Left colon (tissue), 2 donors: ENCODE data around the gene TLNRD1. TPM values are rescaled to one million over a fixed set of nuclear protein-coding genes. Genes with fewer than 3 reads are reported as not detected.

Source experiments
- ATAC-seq: fragments of 200-7000 bp; cut with Tn5 transposase; one replicate; pipeline ENCODE4 v1.9.1; 2020; ENCODE audit warnings: mild to moderate bottlenecking, moderate library complexity
- DNase-seq, 2 donors: peaks; one replicate each; pipeline ENCODE4 v3.0.0-alpha.2; 2020
- intact Hi-C, 2 donors: fragments of 100-400 bp; cut with DNase I in 1 of 2; cut with micrococcal nuclease in 1 of 2; formaldehyde crosslinking; loops; one replicate each; pipeline versions ENCODE4 v1.11.2 to v1.14.0; 2022; cut with DNase I, micrococcal nuclease
- microRNA-seq, 2 donors: library from miRNA; unstranded; fragments of <30 nt; microRNA quantifications; one replicate each; pipeline versions ENCODE4 v1.1.0 to v1.2.0, GENCODE V29; 2020
- total RNA-seq, 2 donors: library from RNA; stranded (reverse); fragmentation: NEBNext Ultra II Directional; extraction: Animal tissue kit (Norgen Biotek cat#: 25700); gene quantifications; one replicate each; pipeline ENCODE4 v1.2.1, GENCODE V29; 2021
- donor health status: DM: no; HTN: no; CAD: no.
- donor health status: DM: yes; HTN: yes; CAD: no.

TLNRD1 gene
- total RNA-seq, 2 donors from 2014 or later = 23.8 to 24.3 TPM

DNA sequence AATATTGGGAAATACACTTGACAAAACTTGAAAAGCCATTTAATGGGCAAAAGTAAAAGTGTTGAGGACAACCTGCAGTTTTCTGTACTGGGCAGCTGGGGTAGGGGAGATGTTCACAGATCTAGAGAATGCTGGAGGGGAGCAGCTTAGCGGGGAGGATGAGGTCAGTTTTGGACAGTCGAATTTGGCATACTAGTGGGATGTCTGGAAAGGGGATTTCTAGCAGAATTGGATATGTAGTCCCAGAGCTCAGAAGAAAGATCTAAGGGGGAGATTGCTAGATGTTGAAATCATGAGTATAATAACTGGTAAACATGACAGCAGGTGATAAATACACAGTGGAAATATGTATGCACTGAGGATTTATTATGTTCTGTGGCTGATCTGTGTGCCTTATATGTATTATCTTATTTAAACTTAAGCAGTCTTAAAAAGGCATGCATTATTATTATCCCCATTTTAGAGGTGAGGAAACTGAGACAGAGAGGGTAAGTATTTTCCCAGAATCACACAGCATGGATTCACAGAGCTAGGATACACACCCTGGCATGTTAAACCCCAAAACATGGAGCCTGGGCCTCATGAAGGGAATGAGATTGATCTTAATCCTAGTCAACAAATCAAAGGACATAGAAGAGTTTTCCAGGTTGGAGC is 42.7 kb downstream of the TLNRD1 start:
- intact Hi-C loops = no loop called here
- no peak for ATAC-seq
- no peak for DNase-seq

DNA sequence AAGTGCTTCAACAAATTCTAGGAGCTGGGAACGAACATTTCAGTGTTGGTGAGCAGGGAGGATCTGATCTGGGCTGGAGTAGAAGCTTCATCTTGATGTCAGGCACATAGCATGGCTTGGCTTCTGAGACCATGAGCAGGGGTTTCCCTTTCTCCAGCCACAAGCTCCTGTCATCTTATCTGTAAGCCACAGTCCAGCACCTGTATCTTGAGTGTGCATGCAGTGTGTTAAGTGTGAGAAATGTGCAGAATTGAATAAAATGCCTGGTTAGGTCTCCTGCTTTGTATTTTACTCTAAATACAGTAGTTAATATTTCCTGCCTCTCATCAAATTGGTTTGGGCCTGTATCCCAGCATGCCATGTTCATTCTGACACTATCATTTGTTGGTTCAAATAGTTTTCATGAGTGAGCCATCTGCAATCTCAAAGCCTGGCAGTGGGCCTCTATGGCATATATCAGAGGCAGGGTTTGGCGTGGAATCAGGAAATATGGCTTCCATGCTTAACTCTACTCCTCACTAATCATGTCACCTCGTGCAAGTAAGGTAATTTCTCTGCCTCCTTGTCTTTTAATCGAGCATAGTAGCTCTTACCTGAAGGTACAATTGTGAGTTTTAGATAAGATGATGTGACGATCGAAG is 43.3 kb downstream of the TLNRD1 start:
- intact Hi-C loops = no loop called here
- DNase-seq (no peak), ATAC-seq (no peak)

DNA sequence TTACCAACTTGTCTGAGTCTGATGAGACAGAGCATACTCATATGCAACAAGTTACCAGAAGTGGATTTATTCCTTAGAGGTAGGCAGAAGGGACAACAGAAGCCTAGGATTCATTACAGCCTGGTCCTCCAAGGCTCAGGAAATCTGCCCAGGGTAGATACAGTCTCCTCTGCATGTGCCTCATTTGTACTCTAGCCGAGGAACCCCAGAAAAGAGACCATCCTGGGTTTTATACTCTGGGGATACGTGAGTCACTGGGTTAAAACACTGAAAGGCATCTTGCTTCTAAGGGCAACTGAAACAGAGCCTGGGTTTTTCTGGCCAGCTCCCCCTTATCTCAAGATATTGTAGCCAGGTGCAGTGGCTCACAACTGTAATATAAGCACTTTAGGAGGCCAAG is 45.6 kb downstream of the TLNRD1 start:
- no peak for ATAC-seq
- intact Hi-C loops = no loop called here
- DNase-seq = no peak

DNA sequence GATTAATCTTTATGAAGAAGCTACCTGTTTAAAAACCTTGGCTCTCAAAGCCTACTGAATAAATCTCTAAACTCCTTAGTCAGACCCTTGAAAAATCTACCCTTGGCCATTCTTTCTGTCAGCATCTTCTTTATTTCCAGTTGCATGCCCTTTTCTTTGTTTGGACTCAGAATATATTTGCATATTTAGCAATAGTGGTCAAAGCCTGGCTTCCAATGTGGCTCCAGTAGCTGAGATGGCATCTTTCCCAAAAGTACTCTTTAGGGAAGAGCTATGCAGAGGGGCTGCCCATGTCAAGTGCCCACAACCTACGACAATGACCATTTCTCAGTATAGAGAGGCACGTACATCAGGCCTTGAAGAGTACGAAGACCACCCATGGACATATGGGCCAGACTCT is 47.2 kb downstream of the TLNRD1 start:
- intact Hi-C loops = no loop called here
- ATAC-seq (no peak), DNase-seq (no peak)

DNA sequence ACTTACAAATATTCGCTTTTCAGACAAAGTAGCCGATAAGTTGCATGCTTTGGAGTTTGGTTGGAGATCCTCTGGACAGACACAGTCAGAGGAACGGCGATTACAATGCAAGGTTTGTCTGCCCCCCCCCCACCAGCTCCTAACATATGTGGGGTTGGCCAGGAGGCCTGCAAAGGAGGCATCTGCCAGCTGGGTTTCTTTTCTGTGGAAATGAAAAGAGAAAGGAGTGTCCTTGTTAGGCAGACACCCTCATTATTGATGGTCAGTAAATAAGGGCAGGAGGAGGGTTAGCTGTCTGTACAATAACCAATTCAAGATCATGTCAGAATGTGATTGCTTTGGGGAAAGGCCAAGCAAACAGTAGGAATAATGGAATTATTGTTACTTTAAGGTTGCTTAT is 49.1 kb downstream of the TLNRD1 start:
- intact Hi-C loops = no loop called here
- DNase-seq (no peak), ATAC-seq (no peak)

DNA sequence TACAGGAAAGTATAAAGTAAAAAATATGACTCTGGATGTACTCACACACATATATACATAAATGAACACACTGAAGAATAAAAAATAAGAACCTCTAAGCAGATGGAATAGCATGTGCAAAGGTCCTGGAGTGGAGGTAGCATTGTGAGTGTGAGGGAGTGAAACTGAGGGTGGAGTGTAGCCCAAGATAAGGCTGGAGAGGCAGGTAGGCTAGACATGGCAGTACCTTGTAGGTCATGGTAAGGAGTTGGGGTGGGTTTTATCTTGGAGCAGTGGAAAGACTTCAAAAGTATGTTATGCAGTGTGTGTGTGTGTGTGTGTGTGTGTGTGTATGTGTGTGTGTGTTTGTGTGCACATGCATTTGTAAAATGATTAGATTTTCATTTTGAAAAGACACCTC is 49.5 kb downstream of the TLNRD1 start:
- intact Hi-C loops = no loop called here
- no peak for DNase-seq
- no peak for ATAC-seq

DNA sequence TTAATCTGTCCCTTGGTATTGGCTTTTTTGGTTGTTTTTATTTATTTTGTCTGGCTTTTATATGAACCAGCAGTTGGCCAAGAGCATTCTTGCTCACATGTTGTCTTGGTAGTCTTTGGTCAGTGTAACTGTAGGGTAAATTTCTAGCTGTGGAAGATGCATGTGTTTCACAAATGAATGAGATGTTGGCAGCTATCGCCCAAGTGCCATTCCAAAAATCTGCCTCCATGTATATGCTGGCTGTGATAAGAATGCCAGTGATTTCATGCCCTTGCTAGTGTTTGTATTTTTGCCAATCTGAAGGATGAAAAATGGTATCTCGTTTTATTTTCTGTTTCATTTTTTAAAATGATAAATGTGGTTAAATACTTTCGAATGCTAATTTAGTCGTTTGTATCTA is 50.1 kb downstream of the TLNRD1 start:
- DNase-seq (no peak), ATAC-seq (no peak)
- intact Hi-C loops = no loop called here

DNA sequence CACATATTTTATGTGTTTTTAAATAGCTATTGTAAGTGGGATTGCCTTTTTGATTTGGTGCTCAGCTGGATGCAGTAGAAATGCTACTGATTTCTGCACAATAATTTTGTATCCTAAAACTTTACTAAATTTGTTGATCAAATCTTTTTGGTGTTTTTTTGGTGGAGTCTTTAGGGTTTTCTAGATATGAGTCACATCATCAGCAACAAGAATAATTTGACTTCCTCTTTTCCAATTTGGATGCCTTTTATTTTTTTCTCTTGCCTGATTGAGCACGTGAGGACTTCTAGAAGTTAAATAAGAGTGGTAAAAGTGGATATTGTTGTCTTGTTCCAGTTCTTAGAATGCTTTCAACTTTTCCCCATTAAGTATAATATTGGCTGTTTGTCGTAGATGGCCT is 51.3 kb downstream of the TLNRD1 start:
- no peak for ATAC-seq
- DNase-seq = no peak
- intact Hi-C loops = no loop called here

DNA sequence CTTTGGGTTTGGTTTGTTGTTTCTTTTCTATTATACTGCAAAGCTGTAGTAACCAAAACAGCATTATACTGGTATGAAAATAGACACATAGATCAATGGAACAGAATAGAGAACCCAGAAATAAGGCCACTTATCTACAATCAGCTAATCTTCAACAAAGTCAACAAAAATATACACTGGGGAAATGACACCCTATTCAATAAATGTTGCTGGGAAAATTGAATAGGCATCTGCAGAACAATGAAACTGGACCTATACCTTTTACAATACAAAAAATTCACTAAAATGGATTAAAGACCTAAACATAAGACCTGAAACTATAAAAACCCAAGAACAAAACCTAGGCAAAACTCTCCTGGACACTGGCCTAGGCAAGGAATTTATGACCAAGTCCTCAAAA is 52.9 kb downstream of the TLNRD1 start:
- no peak for ATAC-seq
- intact Hi-C loops = no loop called here

DNA sequence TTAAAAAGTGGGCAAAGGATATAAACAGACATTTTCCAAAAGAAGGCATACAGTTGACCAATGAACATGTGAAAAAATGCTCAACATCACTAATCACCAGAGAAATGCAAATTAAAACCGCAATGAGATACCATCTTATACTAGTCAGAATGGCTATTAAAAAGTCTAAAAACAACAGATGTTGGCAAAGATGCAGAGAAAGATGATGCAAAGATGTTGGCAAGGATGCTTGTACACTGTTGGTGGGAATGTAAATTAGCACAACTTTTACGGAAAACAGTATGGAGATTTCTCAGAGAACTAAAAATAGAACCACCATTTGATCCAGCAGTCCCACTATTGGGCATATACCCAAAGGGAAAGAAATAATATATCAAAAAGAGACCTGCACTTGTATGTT is 53.5 kb downstream of the TLNRD1 start:
- no peak for ATAC-seq
- DNase-seq = no peak
- intact Hi-C loops = no loop called here

More for the DNA sequence above, 52.9 kb downstream of the TLNRD1 start:
- no peak for DNase-seq

Small RNAs within 50 kb of the gene (microRNA-seq; reads per million reads assigned to microRNA genes)
- gene MIR4514 = 0 reads per million in 2 donors

Other genes with a start within 250 kb of the TLNRD1 start
- gene CEMIP, start 221.6 kb upstream of the TLNRD1 start, total RNA-seq = 1 to 10 TPM; 1.1 to 1.7 TPM
- gene MESD, start 11.1 kb upstream of the TLNRD1 start, total RNA-seq = 10 to 100 TPM; 21.2 TPM
- gene CFAP161, start 133.3 kb downstream of the TLNRD1 start, total RNA-seq = not detected
- gene IL16, start 196.0 kb downstream of the TLNRD1 start, total RNA-seq = 1 to 10 TPM; 2.1 to 9.2 TPM